Keratinocyte (primary cell): ENCODE data around the gene ZNF302.

ENCODE experiments used
- CTCF ChIP-seq, 3 experiments: IDR thresholded peaks in 1 of 3; conservative IDR thresholded peaks in 1 of 3; optimal IDR thresholded peaks in 1 of 3; 2 replicates in 2 of 3; 3 replicates in 1 of 3; pipeline versions ENCODE3 to v1.5.1; 2011; ENCODE audit warnings: low read length in 3 of 3, mild to moderate bottlenecking in 3 of 3, moderate library complexity in 2 of 3, control low read depth in 1 of 3, inconsistent platforms in 1 of 3; ENCODE audit not compliant: insufficient read depth in 2 of 3; ENCODE audit errors: extremely low read depth in 1 of 3
- EZH2 ChIP-seq: IDR thresholded peaks from one replicate; pipeline ENCODE4 v1.6.1; 2012; ENCODE audit warnings: inconsistent platforms, mild to moderate bottlenecking, low read length, moderate library complexity

GRCh38 chr19:34639491-34640085, 37.9 kb upstream of the ZNF302 start:
- TF ChIP-seq CTCF (optimal IDR thresholded peaks at IDR 0.05 in 1 of 3, IDR thresholded peaks at IDR 0.05 in 1 of 3, conservative IDR thresholded peaks at IDR 0.05 in 1 of 3; ENCODE audit: extremely low read depth in 1 of 3, insufficient read depth in 2 of 3, low read length in 3 of 3) (peak; percentile 67 to 78 (median 69)), EZH2 (no peak)
